HG03095 (cell line): ENCODE data around the gene TCEA2.

ENCODE experiments used
- ATAC-seq: cut with Tn5 transposase; IDR thresholded peaks from one replicate; pipeline ENCODE4 v1.9.1; 2021; ENCODE audit warnings: moderate library complexity; ENCODE audit not compliant: unreplicated experiment

Gene TCEA2

GRCh38 chr20:64048402-64049044 is 14.5 kb upstream of the TCEA2 start:
- no peak for ATAC-seq

- no peak for ATAC-seq
Measured at GRCh38 chr20:64049060-64049877, 13.7 kb upstream of the TCEA2 start, which contains the start of gene SOX18. Gene SOX18 (minus strand): TSS chr20:64049639. CDS start chr20:64049516, 123 bp downstream.

DNA sequence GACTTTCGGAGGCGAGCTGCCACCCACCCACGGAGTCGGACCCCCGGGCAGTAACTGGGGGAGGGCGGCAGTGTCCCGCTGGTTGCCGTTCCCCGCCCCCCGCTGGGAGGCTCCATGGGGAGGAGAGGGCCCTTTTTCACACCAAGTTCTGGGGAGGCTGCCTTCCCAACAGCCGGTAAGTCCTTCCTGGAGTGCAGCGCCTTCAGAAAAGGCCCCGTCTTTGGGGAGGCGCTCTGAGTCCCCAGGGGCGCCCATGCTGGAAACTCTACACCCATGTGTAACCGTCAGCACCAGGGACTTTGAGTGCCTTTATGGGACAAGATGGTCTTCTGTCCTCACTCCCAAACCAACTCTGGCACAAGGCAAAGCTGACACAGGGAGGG is 13.1 kb upstream of the TCEA2 start:
- ATAC-seq, result no peak

- ATAC-seq, result no peak
Measured at GRCh38 chr20:64050261-64051032, 12.6 kb upstream of the TCEA2 start.

GRCh38 chr20:64051033-64051452 is 12.0 kb upstream of the TCEA2 start:
- no peak for ATAC-seq

DNA sequence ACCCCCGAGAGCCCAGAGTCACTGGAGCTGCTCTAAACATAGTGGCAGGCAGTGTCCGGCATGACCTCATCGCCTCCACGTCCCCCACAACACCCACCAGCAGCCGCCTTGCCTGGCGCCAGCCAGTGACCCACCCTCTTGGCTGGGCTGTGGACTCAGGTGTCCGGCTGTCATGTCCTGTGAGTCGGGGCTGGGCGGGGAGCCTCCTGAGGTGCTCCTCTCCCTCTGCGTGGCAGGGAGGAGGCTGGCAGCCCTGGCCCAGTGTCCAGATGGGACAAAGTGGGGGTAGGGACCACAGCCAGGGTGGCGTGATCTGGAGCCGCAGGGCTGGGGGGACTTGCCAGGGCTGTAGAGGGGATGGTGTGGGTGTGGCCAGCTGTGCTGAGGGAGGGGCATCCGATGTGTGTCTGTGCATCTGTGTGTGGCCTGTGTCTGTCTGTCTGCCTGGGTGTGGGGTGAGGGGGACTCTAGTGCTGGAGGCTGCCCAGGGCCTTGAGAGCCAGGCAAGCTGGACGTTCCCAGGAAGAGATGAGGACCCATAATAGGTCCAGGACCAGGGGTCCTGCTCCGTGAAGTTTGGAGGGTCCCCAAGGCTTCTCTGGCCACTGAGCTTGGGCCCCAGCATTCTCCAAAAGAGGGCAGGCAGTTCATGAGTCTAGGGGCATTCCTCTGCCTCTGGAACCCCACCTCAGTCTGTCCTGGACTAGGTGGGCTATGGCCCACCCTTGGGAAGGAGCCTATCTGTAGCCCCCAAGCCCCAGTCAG is 11.3 kb upstream of the TCEA2 start:
- ATAC-seq, result no peak

GRCh38 chr20:64052326-64052722 is 10.7 kb upstream of the TCEA2 start:
- ATAC-seq, result no peak

GRCh38 chr20:64052987-64053840 is 9.8 kb upstream of the TCEA2 start:
- ATAC-seq, result no peak

DNA sequence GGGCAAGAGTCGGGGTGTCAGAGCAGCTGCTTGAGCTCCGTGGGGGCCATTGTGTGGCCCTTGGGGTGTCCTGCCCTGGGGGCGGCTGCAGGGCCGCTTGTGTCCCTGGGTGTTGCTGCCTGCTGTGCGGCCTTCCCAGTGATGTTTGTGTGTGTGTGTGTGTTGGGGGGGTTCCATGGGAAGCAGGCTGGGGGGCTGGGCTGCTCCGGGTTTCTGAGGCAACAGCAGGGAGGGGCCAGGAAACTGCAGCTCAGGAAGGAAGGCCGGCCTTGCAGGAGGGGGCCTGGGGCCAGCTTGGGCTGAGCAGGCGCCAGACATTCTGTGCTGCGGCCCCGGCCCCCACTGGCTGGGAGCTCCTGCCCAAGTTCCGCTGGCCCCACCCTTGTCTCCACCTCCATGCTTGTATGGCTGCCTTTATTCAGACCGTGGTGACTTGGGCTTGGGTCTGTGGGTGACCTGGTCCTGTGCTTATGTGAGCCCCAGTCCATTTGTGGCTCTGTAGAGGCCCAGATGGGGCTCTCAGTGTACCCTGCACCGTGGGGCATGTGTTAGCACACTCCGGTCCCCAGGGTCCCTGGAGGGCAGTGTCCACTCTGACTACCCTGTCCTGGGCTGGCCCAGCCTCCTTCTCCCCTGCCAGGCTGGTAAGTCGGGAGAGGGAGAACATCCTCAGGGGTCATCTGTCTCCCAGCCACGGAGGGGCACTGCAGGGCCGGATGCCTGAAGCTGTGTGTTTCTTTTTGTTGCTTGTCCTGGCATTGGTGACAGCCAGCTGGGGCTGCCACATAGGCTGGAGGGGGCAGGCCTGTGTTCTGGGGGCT is 8.9 kb upstream of the TCEA2 start:
- no peak for ATAC-seq

DNA sequence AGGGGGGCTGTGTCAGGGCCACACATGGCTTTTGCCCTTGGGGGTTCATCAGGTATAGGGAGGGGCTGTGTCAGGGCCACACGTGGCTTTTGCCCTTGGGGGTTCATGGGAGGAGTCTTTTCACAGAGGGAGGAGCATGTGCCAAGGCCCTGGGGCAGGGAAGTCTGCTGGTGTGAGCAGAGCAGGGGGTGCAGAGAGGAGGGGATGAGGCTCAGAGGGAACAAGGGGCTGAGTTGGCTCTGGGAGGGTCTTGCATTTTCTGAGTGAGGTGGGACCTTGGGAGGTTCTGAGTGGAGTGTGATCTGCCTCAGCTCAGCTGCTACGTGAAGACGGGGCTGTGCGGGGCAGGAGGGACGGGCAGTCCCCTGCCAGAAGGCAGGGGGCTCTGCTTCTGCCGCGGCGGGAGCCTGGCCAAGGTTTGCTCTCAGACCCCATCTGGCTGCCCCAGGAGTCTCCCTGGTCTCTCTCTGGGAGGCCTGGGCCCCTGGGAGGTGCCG is 7.6 kb upstream of the TCEA2 start:
- ATAC-seq, result no peak

GRCh38 chr20:64055893-64056638 is 6.9 kb upstream of the TCEA2 start:
- no peak for ATAC-seq

- no peak for ATAC-seq
Measured at GRCh38 chr20:64056639-64056888, 6.4 kb upstream of the TCEA2 start.

DNA sequence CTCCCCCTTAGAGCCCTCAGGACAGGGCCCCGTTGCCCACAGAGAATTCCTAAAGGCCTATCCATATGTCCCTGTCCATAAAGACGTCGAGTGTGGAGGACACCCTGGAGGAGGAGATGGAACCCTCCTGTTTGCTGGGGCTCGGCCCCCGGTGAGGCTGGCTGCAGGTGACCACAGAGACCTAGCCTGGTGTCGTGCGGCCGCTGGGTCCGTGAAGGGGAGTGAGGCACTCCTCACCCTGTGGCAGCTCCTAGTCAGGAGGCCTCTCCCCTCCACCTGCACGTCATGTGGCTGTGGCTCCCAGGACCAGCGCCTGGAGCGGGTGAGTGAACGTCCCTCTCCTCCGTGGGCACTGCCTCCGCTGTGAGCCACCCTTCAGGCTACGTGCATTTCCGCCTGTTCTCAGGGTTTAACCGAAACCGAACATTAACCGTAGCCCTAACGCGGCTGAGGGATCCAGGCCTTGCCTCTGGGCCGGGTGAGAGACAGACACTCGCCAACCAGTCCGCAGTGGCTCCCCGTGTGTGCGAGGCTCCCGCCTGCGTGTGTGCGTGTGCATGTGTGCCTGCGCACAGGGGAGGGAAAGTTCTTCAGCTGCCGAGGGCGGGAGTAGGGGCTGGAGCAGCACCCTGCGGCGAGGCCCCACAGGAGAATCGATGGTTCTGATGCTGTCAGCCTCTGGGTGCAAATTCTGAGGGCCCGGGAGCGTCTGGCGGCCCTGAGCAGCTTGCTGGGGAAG is 5.9 kb upstream of the TCEA2 start:
- ATAC-seq, result no peak

- no peak for ATAC-seq
Measured at GRCh38 chr20:64057628-64058498, 5.1 kb upstream of the TCEA2 start.

DNA sequence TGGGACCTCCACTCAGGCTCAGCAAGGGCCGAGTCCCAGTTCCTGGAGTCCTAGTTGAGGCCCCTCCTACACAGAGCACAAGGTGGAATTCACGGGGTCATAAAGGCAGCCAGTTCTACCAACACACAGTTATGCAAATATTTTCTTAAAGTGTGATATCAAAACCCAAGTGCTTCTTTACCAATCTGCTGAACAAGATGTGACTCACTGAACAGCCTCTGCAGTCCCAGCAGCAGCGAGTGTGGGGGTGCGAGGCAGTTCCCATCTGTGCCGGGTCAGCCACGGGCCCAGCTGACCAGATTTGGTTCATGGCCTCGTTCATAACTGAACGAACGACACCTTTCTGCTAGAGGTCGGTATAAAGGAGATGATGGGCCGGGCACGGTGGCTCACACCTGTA is 4.5 kb upstream of the TCEA2 start:
- no peak for ATAC-seq

- ATAC-seq, result no peak
Measured at GRCh38 chr20:64062276-64062595, 762 bp upstream of the TCEA2 start.
